ENCODE data around the gene KCNMA1.

The KCNMA1 gene

GRCh38 chr10:77482072-77482471 lies 155.5 kb downstream of the KCNMA1 start:
- no peak overlapping the region for H3K4me2 ChIP-seq (ENCODE audit: low read depth, low read length, poor library complexity, severe bottlenecking)
- no peaks in the 10 kb centered on the region for H3K79me2 ChIP-seq (ENCODE audit: insufficient read depth, low read length)
- H3K27ac ChIP-seq (ENCODE audit: low read depth, low read length) = no peak overlapping the region
- no peaks in the 10 kb centered on the region for H3K27me3 ChIP-seq (ENCODE audit: low read length)
- no peaks in the 10 kb centered on the region for H3K9me2 ChIP-seq (replicated peaks; ENCODE audit: insufficient read depth, low read length)
- no peak for TF ChIP-seq CTCF (IDR thresholded peaks at IDR 0.05; ENCODE audit: insufficient read depth, low read length, poor library complexity, severe bottlenecking)
- no peak for TF ChIP-seq EZH2phosphoT487 (conservative IDR thresholded peaks at IDR 0.05; ENCODE audit: low read length)
- H2AFZ ChIP-seq (ENCODE audit: low read depth, low read length, severe bottlenecking) = no peak overlapping the region
- no peaks in the 10 kb centered on the region for H3K36me3 ChIP-seq (ENCODE audit: low read length)
- no peak overlapping the region for H3K9ac ChIP-seq (ENCODE audit: low read length)
- H3K4me3 ChIP-seq (ENCODE audit: insufficient read depth, low read length, poor library complexity, severe bottlenecking) = no peak overlapping the region
- H3K9me3 ChIP-seq (ENCODE audit: insufficient read depth, low read length) = no peaks in the 10 kb centered on the region
- H4K20me1 ChIP-seq (ENCODE audit: low read depth, low read length) = no peaks in the 10 kb centered on the region
- H3F3A ChIP-seq (ENCODE audit: insufficient read depth) = no peaks in the 10 kb centered on the region

DNA sequence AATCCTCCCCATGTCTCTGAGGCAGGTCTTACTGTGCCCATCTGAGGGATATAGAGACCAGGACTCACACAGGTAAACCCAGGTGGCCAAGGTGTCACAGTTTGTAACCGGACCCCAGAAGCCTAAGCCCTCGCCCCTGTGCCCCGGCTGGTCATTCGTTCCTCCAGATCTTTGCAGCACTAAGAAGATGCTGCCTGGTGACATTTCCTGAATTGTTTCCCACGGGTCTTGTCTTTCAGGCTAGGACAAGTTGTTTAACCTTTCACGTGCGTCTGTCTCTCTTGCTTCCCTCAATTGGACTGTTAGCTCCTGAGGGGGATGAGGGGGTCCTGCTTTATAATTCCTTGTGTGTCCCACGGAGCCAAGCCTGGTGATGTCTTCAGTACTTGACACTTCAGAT lies 158.0 kb downstream of the KCNMA1 start:
- Histone ChIP-seq H3K27ac (ENCODE audit: low read depth, low read length) (no peak overlapping the region), H3K9me2 (replicated peaks; ENCODE audit: insufficient read depth, low read length) (no peaks in the 10 kb centered on the region), H2AFZ (ENCODE audit: low read depth, low read length, severe bottlenecking) (no peak overlapping the region), H3K27me3 (ENCODE audit: low read length) (no peaks in the 10 kb centered on the region), H3K9me3 (ENCODE audit: insufficient read depth, low read length) (no peaks in the 10 kb centered on the region), H3K79me2 (ENCODE audit: insufficient read depth, low read length) (no peaks in the 10 kb centered on the region), H4K20me1 (ENCODE audit: low read depth, low read length) (no peaks in the 10 kb centered on the region), H3K36me3 (ENCODE audit: low read length) (no peaks in the 10 kb centered on the region), H3K9ac (ENCODE audit: low read length) (no peak overlapping the region), H3F3A (ENCODE audit: insufficient read depth) (no peaks in the 10 kb centered on the region), H3K4me3 (ENCODE audit: insufficient read depth, low read length, poor library complexity, severe bottlenecking) (no peak overlapping the region), H3K4me2 (ENCODE audit: low read depth, low read length, poor library complexity, severe bottlenecking) (no peak overlapping the region)
- TF ChIP-seq EZH2phosphoT487 (conservative IDR thresholded peaks at IDR 0.05; ENCODE audit: low read length) (no peak), CTCF (IDR thresholded peaks at IDR 0.05; ENCODE audit: insufficient read depth, low read length, poor library complexity, severe bottlenecking) (no peak)

GRCh38 chr10:77478962-77479359 lies 158.6 kb downstream of the KCNMA1 start:
- H4K20me1 ChIP-seq (ENCODE audit: low read depth, low read length) = no peaks in the 10 kb centered on the region

More at GRCh38 chr10:77478962-77479359, 158.6 kb downstream of the KCNMA1 start:
- no peak for TF ChIP-seq CTCF (IDR thresholded peaks at IDR 0.05; ENCODE audit: insufficient read depth, low read length, poor library complexity, severe bottlenecking)
- no peak for TF ChIP-seq EZH2phosphoT487 (conservative IDR thresholded peaks at IDR 0.05; ENCODE audit: low read length)
- no peak overlapping the region for H3K4me2 ChIP-seq (ENCODE audit: low read depth, low read length, poor library complexity, severe bottlenecking)
- H3K4me3 ChIP-seq (ENCODE audit: insufficient read depth, low read length, poor library complexity, severe bottlenecking) = no peak overlapping the region
- no peaks in the 10 kb centered on the region for H3K27me3 ChIP-seq (ENCODE audit: low read length)
- no peak overlapping the region for H3K9ac ChIP-seq (ENCODE audit: low read length)
- no peak overlapping the region for H3K27ac ChIP-seq (ENCODE audit: low read depth, low read length)
- no peaks in the 10 kb centered on the region for H3F3A ChIP-seq (ENCODE audit: insufficient read depth)
- no peaks in the 10 kb centered on the region for H3K9me2 ChIP-seq (replicated peaks; ENCODE audit: insufficient read depth, low read length)
- H2AFZ ChIP-seq (ENCODE audit: low read depth, low read length, severe bottlenecking) = no peak overlapping the region
- H3K9me3 ChIP-seq (ENCODE audit: insufficient read depth, low read length) = no peaks in the 10 kb centered on the region
- H3K36me3 ChIP-seq (ENCODE audit: low read length) = no peaks in the 10 kb centered on the region
- no peaks in the 10 kb centered on the region for H3K79me2 ChIP-seq (ENCODE audit: insufficient read depth, low read length)

Measured in SU-DHL-6 (cell line).